ENCODE results near the gene CMTM5.
"Not testable (repeated sequence)": the region's sequence is repeated elsewhere in the genome, so short reads cannot be mapped to it uniquely, and the experiment has no call there.

CMTM5 gene

GRCh38 chr14:23414254-23414653 is 37.4 kb downstream of the CMTM5 start:
- no peak for DNase-seq (ENCODE audit: low read depth)
- H3K4me3 ChIP-seq (ENCODE audit: control insufficient read depth, low read depth, low read length): no peak overlapping the region
- TF ChIP-seq CTCF (conservative IDR thresholded peaks at IDR 0.05; ENCODE audit: control insufficient read depth, insufficient read depth, low read depth, low read length): no peak

- no peak overlapping the region for H3K4me3 ChIP-seq (ENCODE audit: control insufficient read depth, low read depth, low read length)
- no peak for DNase-seq (ENCODE audit: low read depth)
- no peak for TF ChIP-seq CTCF (conservative IDR thresholded peaks at IDR 0.05; ENCODE audit: control insufficient read depth, insufficient read depth, low read depth, low read length)
Observed at GRCh38 chr14:23414906-23415820, 38.3 kb downstream of the CMTM5 start.

GRCh38 chr14:23415821-23416778 is 39.3 kb downstream of the CMTM5 start:
- no peak overlapping the region for H3K4me3 ChIP-seq (ENCODE audit: control insufficient read depth, low read depth, low read length)
- TF ChIP-seq CTCF (conservative IDR thresholded peaks at IDR 0.05; ENCODE audit: control insufficient read depth, insufficient read depth, low read depth, low read length): no peak
- no peak for DNase-seq (ENCODE audit: low read depth)

GRCh38 chr14:23416801-23417200 is 40.0 kb downstream of the CMTM5 start:
- no peak for TF ChIP-seq CTCF (conservative IDR thresholded peaks at IDR 0.05; ENCODE audit: control insufficient read depth, insufficient read depth, low read depth, low read length)
- no peak overlapping the region for H3K4me3 ChIP-seq (ENCODE audit: control insufficient read depth, low read depth, low read length)
- no peak for DNase-seq (ENCODE audit: low read depth)

- not testable (repeated sequence) for DNase-seq (ENCODE audit: low read depth); H3K4me3 ChIP-seq (ENCODE audit: control insufficient read depth, low read depth, low read length)
Observed at GRCh38 chr14:23417269-23417668, 40.4 kb downstream of the CMTM5 start.

GRCh38 chr14:23418021-23418420 is 41.2 kb downstream of the CMTM5 start:
- no peak overlapping the region for H3K4me3 ChIP-seq (ENCODE audit: control insufficient read depth, low read depth, low read length)
- TF ChIP-seq CTCF (conservative IDR thresholded peaks at IDR 0.05; ENCODE audit: control insufficient read depth, insufficient read depth, low read depth, low read length): no peak
- no peak for DNase-seq (ENCODE audit: low read depth)

- DNase-seq (ENCODE audit: low read depth); H3K4me3 ChIP-seq (ENCODE audit: control insufficient read depth, low read depth, low read length): not testable (repeated sequence)
Observed at GRCh38 chr14:23419646-23420045, 42.8 kb downstream of the CMTM5 start.

Data from fibroblast of mammary gland (primary cell).